SHP77 treated with DMSO at 0.1 percent for 48 hours (cell line): ENCODE results near the gene NGRN.
"Not testable (repeated sequence)": the region's sequence is repeated elsewhere in the genome, so short reads cannot be mapped to it uniquely, and the experiment has no call there.

Experiments
- DNase-seq: peaks from one replicate; lab custom pipeline; 2025; lab: John Stamatoyannopoulos, UW

NGRN gene

DNA sequence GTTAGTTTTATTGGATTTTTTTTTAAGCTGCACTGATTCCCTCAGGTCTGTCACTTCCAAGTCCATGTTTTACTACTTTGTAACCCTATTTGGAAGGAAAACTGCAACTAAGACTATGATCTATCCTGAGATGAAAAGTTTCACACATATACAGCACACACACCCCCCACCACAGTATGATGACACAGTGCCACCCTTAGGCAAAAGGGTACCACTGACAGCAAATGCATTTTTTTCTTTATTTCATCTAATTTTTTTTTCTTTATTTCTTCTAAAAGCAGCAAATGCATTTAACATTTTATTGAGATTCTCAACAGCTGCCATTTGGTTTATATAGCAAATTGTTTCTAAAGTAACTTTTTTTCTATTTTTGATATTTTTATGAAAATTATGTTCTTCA is 21.2 kb downstream of the NGRN start:
- no peak for DNase-seq

DNA sequence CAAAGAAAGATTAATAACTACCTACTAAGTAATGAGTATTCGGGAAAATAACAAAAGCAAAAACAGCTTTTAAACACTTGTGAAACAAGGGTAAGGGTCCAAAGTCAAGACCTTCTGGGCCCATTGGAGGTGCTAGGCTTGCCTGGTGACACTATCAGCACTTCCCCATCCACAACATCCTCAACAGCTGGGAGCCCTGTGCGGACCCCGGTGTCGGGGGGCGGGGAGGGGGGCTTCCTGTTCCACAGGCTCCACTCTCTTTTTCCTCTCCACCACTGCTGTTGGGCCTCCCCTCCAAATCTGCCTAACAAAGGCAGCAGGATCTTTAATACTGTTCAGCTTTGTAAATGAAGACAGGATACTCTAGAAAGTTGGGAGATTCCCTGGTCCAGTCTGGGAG is 21.6 kb downstream of the NGRN start:
- DNase-seq = no peak

DNA sequence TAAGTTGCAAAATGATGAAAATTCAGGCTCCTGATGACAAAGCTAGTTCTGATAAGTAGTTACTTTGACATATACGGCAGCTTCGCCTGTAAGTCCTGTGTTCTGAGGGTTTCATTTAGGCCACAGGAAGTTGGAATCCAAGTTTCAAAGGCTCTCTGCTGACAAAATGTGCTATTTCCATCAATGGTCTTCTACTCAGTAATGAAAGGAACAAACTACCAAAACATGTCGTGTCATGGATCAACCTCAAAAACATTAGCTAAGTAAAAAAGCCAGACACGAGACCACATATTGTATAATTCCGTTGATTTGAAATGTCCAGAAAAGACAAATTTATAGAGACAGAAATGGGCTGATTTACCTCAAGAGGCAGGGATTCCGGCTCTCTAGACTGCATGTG is 22.5 kb downstream of the NGRN start:
- no peak for DNase-seq

DNA sequence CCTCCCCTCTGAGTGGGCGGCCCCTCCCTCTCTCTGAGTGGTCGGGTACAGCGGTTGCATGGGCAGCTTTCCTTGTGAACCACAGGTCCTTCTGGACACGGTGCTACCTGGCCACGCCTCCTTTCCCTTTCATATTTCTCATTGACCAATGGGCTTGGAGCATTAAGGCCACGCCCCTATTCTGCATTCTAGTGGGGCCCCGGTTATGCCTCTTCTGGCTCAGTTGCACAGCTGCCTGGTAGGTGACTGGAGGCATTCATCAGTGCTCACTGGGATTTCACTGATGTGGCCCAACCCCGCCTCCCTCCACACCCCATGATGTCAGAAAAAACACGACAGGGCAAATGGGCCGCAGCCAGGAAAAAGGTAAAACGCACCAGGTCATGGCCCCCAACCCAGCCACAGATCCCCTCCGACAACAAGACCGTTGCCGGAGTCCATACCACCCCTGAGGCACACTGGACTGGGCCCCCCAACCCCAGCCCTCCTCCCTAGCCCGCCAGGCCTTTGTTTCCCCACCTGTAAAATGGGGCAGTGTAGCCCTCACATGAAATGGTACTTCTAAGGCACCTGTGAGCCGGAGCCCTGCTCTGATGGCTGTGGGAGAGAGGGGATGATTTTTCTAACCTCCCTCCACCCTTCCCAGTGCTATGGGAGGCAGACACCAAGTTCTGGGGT is 26.3 kb downstream of the NGRN start:
- DNase-seq = peak; percentile 91

DNA sequence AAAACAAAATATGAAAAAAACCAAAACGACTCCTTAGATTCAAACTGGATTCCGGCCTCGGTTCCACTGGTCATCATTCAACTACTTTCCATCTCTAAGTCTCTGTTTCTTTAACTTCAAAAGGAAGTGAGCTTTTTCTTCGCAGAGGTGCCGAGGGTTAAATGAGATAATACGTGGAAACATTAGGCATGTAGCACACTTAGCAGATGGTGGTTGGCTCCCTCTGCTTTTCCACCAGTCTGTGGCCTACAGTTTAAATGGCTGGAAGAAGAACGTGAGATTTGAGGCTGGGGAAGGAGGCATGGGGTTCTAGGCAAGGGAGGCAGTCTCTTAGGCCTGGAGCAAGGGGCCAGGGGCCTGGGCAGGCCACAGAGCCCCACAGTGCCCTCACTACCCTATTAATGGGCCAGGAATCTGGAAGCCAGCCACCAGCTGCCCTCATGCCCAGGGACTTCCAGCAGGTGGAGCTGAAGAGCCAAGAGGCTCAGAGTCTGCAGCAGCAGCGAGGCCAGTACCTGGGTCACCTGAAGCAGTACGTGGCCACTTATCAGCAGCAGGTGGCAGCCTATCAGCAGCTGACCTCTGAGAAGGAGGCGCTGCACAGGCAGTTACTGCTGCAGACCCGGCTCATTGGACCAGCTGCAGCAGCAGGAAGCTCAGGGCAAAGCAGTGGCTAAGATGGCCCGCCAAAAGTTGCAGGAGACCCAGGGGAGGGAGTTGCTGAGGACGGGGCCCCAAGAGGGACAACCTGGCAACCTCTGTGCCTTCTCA is 27.8 kb downstream of the NGRN start:
- DNase-seq = peak; percentile 59

DNA sequence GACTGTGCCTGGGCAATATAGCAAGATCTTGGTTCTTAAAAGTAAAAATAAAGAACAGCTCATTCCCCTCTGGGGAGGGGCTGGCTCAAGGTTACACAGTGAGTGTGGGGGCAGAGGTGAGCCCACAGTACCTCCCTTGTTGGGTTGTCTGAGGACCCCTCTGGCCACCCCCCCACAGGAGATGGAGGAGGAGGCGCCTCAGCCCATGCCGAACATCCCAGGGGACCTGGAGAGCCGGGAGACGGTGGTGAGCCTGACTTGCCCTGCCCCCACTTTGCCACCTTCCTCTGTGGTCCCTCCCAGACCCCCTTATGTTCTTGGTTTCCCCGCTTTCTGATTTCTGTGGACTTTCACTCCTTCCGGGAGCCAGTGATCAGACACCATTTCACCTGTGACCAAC is 28.7 kb downstream of the NGRN start:
- no peak for DNase-seq

DNA sequence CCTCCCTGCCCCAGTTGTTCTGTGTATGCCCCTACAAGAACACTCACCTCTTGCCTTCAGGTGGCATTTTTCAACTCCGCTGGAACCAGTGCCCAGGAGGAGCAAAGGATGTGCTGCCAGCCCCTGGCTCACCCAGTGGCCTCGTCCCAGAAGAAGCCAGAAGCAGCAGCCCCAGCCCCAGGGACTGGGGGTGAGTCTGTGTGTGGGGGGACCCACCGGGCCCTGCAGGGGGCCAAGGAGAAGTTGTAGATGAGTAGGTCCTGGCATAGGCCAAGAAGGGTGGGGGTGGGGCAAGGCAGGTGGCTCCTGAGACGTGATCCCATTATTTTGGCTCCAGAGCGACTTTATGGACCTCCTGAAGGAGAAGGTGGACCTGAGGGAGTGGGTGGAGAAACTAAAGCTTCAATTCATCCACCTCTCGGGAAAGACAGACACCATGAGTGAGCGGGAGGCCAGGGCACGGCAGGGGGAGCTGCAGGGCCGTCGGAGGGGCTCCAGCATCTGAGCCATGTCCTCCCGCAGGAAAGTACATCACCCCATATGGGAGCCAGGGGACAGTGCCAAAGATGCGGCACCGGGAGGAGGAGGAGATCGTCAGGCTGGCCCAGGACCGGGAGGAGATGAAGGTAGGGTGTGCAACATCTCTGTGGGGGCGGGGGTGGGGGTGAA is 29.3 kb downstream of the NGRN start:
- DNase-seq = no peak

DNA sequence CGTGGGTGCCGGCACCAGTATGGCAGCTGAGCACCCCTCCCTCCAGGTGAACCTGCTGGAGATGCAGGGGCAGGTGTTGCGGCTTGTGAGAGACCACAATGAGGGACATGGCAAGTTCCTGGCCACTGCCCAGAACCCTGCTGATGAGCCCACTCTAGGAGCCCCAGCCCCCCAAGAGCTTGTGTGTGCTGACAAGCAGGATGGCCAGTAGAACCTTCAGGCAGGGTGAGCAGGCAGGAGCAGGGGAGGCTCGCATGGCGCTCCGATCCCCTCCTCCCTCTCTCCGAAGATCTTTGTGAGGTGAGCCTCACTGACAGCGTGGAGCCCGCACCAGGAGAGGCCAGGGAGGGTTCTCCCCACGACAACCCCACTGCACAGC is 29.8 kb downstream of the NGRN start:
- DNase-seq = no peak

DNA sequence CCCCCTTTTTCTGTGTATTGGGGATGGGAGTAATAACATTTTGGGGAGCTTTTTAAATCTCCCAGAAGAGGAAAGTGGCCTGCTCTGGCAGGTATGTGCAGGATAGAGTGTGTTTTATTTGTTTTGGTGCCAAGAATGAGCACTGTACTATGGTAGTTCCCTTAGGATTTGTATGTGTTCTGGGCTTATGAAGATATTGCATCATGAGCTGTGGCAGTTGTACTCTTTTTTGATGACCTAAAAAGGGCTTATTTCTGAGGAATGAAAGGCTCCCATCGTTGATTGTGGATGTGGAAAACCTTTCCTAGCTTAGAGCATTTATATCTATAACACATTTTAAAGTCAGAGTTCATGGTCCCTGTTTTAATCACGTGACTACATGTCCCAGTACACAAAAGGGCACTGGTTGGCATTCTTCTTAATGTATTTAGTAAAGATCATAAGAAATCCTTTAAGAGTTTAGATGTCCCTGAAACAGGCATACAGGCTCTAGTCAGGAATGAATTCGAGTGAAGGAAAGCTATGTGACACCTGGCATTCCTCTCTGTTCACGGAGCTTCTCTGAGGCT is 30.9 kb downstream of the NGRN start:
- not testable (repeated sequence) for DNase-seq

DNA sequence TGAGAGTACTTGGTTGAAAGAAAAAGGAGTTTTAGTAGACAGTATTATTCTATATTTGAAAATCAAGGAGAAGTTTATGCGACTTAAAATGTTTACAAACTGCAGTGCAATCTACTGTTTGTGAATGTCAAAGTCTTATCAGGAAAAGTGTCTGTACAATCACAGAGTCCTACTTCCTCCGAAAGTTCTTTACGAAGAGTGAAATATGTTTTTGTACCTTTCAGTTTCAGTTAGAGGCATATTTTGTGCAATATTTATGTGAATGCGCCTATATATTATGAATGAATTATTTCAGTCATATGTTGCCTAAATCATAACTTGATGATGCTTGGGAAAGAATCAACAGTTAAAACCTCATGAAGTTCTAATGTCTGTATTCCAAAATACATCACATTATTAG is 31.5 kb downstream of the NGRN start:
- no peak for DNase-seq

DNA sequence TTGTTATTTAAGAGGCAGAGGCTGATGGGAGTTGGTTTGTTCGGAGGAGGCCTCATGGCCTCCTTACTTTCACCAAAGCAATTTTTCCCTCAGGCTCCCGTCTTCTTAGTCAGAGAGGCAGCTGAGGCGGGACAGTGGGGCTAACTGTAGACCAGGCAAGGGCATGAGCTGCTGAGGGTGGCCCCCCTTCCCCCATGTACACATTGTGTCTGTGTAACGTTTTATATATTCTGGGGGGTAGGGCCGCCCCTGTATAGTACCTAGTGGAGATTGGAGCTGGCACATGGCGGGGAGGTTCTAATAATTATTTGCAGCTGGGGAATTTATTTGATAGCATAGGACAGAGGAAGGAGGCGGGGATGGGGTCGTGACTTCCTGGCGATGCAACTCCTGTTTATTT is 35.1 kb downstream of the NGRN start:
- no peak for DNase-seq

DNA sequence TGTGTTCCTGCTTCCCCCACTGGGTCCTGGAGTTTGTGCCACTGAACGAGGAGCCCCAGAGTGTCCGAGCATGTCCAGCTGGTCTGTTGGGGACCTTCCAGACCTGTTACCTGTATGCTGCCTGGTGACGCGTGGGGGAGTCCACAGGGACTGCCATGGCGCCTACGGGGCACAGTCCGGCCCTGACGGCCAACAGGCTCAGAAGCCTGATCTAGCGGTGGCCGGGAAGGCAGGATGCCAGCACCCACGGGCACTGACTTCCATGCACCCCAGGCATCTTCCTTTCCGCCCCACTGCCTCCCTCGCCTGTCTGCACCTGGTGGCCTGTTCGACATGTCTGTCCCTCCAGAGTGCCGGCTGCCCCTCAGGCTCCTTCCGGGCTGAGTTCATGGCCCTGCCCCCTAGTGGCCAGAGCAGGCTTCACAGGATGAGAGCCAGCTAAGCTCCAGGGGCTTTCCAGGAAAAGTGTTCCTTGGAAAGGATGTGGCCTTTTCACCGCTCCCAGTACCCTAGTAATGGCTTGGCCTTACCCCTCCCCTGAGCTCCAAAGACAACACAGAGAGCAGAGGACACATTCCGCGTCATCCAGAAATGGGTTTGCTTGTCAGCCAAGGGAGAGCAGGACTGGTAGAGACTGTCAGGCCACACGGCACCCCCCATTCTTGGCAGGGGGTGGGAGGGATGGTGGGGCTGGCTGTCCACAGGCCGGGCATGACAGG is 35.7 kb downstream of the NGRN start:
- DNase-seq = no peak

DNA sequence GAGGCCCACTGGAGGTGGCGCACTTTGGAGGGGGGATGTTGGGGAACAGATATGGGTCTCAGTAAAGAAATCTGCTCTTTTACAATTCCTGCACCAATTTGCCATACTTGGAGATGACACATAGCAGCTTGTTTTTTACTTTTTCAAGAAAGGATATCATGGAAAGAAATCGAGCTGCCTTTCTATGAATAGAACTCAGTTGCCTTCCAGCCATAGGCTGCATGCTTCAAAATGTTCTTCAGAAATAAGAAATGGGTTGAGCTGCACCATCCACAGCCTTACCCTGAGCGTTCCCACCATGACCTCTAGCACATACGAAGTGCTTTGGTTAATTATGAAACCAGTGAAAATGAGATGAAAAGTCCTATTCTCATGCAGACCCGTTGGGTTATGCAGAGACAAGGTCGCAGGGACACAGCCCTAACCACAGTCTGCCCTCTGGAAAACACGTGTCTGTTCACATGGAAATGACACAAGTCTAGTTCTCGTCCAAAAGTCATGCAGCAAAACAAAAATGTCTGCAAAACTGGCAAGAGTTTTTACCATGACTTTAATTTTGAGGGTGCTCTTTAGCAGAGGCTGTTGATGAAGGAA is 36.3 kb downstream of the NGRN start:
- DNase-seq = no peak

DNA sequence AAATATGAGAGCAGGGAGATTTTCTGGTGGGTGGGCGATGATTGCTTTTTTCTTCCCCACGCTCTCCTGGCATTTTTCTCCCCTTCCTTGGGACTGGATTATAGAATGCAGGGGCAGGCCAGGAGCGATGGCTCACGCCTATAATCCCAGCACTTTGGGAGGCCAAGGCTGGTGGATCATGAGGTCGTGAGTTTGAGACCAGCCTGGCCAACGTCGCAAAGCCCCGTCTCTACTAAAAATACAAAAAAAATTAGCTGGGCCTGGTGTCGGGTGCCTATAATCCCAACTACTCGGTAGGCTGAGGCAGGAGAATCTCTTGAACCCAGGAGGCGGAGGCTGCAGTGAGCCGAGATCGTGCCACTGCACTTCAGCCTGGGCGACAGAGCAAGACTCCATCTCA is 39.9 kb downstream of the NGRN start:
- DNase-seq = not testable (repeated sequence)

DNA sequence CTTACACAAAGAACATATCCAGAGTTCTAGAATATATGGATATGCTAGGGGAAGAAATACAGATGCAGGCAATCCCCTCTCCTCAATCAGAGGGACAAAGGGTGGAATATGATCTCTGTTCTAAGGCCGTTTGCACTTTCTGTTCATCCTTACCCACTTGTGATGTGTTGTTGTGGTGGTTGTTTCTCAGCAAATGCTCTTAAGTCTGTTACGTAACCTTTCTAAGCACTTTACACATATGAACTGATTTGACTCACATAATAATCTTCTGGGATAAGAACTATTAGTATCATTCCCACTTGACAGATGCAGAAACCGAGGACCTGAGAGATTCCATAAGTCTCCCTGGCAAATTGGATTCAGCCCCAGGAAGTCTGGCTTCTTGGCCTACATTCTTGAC is 40.5 kb downstream of the NGRN start:
- no peak for DNase-seq

DNA sequence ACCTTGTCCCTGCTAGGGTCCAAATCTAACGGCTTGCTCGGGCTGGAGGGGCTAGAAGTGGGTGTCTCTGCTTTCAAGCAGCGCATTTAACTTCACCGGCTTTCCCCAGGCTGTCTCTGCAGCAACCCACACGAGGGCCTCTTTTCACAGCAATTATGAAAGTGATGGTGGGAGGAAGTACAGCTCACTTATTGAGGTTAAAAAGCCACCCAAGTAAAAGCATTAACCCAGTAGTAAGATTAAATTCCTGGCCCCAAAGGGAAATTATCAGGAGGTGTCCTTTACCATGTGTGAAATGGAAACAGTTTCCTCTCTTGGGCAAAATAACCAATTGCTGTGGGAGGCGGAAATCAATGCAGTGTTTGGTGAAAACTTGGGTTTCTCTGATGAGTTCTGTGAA is 41.1 kb downstream of the NGRN start:
- DNase-seq = no peak

DNA sequence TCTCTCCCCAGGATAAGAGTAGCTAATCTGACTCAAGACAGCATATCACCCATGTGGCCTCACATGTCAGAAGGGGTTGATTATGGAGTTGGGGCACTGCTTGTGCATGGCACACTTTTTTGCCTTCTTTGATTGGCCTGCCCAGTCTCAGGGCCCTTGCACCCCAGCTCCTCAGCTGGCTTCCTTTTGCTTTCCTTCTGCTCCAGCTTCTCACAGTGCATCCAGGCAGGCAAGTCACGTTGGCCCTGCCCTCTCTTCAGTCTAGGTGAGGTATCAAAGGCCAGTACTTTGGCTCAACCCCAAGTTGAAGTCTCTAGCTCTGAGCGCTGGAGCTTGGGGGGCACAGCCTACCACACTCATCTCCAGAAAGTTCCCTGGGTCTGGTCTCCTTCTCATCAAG is 42.2 kb downstream of the NGRN start:
- DNase-seq = no peak

DNA sequence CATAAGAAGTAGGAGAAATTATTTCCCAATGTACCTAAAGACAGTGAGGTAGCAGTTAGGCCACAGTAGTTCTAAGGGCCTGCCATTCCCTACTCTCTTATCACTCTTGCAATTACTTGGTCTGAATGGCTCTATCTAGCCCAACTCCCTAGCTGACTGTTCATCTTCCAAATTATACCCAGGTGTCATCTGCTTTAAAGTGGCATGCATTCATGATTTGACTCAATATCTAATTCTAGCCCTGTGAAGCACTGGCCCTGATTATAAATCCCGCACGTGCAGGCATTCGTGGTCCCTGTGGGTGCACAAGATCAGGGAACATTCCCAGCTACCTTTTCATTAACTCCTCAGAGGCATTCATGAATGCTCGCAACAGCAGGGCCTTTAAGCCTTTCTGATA is 43.5 kb downstream of the NGRN start:
- DNase-seq = no peak

DNA sequence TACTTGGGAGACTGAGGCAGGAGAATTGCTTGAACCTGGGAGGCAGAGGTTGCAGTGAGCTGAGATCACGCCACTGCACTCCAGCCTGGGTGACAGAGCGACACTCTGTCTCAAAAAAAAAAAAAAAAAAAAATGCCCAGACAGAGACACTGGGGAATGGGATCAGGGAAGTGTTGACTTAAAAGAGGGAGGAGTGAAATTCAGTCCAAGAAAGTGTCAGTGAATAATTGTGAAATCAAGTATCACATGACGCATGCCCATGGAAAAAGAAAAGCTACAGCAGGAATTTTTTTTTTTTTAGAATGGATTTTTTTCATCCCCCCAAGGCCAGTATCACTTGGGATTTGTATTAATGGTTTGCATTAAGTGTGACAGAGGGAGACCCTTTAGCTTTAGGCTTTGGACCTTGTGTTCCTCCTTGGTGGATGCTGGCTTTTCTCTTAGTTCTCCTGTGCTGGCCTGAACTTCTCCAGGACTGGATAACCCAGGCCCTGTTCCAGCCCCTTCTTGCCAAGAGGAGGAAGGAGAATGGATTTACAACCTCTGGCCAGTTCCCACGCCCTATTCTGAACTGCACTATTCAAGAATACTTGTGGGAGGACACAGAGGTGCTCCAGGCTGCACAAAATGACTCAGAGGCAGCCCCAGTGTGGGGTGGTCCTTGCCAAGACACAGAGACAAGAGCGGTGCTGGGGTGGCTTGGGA is 50.0 kb downstream of the NGRN start:
- DNase-seq = no peak

DNA sequence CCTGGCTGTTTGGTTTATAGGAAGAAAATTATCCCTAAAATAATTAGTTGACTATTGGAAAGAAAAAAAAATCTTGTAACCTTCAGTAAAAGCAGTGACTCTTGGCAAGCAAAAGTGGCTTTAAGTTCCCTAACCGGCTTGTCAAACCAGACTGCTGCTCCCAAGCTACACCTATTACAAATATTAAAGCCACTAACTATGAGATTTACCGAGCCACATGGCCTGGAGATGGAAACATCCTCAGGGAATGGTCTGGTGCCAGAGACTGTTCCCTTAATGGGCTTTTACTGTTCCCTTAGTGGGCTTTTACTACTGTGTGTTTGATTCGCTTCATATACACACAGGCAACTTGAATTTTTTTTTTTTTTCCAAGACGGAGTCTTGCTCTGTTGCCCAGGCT is 50.7 kb downstream of the NGRN start:
- DNase-seq = no peak

DNA sequence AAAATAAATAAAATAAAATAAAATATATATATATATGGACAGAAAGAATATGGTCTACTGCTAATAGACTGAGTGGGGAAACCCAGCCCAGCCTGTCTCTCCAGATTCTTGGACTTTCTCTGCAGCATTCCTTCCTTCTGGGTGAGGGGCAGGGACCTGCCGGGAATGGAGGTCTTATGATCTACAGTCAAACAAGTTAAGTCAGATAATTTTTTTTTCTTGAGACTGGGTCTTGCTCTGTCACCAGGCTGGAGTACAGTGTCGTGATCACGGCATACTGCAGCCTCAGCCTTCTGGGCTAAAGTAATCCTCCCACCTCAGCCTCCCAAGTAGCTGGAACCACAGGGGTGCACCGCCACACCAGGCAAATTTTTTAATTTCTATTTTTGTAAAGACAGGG is 53.1 kb downstream of the NGRN start:
- DNase-seq = no peak
